Tibial nerve (tissue), 4 donors: ENCODE results near the gene DNAJC4.

Experiments
- EP300 ChIP-seq, 2 donors: sonication (generic); formaldehyde crosslinking; IDR thresholded peaks; one replicate each; pipeline ENCODE4 v1.6.1; 2017; ENCODE audit warnings: antibody characterized with exemption in 2 of 2, mild to moderate bottlenecking in 1 of 2
- POLR2A ChIP-seq, 2 donors: fragments of 450-650 bp; IDR thresholded peaks; one replicate each; pipeline ENCODE4 v1.6.1; 2017; ENCODE audit warnings: antibody characterized with exemption in 2 of 2, mild to moderate bottlenecking in 2 of 2, moderate library complexity in 2 of 2
- TF ChIP-seq, protein P1 (sequence below), 5 experiments: fragments of 200-600 bp in 3 of 5; fragments of 450-650 bp in 2 of 5; sonication (generic) in 3 of 5; IDR thresholded peaks; one replicate each; pipeline ENCODE4 v1.5.1; 2016 to 2019; ENCODE audit warnings: antibody characterized with exemption in 5 of 5, mild to moderate bottlenecking in 3 of 5, moderate library complexity in 2 of 5

DNA sequence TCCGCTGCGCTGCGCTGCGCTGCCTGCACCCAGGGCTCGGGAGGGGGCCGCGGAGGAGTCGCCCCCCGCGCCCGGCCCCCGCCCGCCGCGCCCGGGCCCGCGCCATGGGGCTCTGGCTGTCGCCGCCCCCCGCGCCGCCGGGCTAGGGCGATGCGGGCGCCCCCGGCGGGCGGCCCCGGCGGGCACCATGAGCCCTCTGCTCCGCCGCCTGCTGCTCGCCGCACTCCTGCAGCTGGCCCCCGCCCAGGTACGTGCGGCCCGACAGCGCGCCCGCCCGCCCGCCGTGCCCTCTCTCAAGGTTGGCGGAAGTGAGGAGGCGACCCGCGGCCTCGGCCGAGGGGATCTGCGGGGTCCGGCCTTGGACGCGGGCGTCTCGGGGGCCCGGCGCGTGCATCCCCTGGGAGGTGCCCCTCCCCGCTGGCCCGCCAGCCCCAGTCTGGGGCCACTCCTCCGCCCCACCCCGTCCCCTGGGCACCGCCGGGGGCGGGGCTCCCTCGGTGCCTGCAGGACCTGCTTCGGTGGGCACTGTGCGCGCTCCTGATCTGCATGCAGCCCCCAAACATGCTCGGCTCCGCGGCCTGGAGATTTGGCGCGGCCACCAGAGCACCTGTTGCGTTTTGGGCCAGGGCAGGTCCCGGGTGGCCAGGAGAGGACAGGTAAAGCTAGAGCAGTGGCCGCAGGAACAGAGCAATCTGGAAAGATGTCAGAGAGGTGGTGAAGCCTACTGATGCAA is 4.5 kb downstream of the DNAJC4 start:
- TF ChIP-seq, protein P1, sequence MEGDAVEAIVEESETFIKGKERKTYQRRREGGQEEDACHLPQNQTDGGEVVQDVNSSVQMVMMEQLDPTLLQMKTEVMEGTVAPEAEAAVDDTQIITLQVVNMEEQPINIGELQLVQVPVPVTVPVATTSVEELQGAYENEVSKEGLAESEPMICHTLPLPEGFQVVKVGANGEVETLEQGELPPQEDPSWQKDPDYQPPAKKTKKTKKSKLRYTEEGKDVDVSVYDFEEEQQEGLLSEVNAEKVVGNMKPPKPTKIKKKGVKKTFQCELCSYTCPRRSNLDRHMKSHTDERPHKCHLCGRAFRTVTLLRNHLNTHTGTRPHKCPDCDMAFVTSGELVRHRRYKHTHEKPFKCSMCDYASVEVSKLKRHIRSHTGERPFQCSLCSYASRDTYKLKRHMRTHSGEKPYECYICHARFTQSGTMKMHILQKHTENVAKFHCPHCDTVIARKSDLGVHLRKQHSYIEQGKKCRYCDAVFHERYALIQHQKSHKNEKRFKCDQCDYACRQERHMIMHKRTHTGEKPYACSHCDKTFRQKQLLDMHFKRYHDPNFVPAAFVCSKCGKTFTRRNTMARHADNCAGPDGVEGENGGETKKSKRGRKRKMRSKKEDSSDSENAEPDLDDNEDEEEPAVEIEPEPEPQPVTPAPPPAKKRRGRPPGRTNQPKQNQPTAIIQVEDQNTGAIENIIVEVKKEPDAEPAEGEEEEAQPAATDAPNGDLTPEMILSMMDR (IDR thresholded peaks at IDR 0.05), result peak in 1 of 5 experiments; percentile 40
- TF ChIP-seq POLR2A (IDR thresholded peaks at IDR 0.05), result peak in 1 of 2 donors; percentile 29
- peak in 1 of 2 donors; percentile 9 for TF ChIP-seq EP300 (IDR thresholded peaks at IDR 0.05)
